RWPE1 (cell line): Measurements from ENCODE around the gene GALNT2.
A peak's percentile ranks its signal among the peaks of the same experiment; 100 is the strongest.

ENCODE experiments used
- CTCF ChIA-PET: fragments of 350-600 bp; sonication (Branson Sonifier 250); formaldehyde crosslinking; extraction: SDS; loops from one replicate; lab custom pipeline; 2021; lab: Yijun Ruan, JAX
- POLR2A ChIA-PET: fragments of 400-600 bp; formaldehyde crosslinking; extraction: SDS; loops from one replicate; lab custom pipeline; 2020; ENCODE audit warnings: antibody characterized with exemption; ENCODE audit not compliant: low non-redundant PET; lab: Yijun Ruan, JAX
- DNase-seq: peaks from one replicate; pipeline ENCODE4 v3.0.0; 2012; ENCODE audit warnings: low spot score
- H3K27ac ChIP-seq: fragments of 450-650 bp; 2 replicates; pipeline ENCODE4 v1.5.1; 2017
- CTCF ChIP-seq: fragments of 450-650 bp; conservative IDR thresholded peaks from 2 replicates; pipeline ENCODE4 v1.5.1; 2017; ENCODE audit warnings: low read depth, mild to moderate bottlenecking

GALNT2 gene

DNA sequence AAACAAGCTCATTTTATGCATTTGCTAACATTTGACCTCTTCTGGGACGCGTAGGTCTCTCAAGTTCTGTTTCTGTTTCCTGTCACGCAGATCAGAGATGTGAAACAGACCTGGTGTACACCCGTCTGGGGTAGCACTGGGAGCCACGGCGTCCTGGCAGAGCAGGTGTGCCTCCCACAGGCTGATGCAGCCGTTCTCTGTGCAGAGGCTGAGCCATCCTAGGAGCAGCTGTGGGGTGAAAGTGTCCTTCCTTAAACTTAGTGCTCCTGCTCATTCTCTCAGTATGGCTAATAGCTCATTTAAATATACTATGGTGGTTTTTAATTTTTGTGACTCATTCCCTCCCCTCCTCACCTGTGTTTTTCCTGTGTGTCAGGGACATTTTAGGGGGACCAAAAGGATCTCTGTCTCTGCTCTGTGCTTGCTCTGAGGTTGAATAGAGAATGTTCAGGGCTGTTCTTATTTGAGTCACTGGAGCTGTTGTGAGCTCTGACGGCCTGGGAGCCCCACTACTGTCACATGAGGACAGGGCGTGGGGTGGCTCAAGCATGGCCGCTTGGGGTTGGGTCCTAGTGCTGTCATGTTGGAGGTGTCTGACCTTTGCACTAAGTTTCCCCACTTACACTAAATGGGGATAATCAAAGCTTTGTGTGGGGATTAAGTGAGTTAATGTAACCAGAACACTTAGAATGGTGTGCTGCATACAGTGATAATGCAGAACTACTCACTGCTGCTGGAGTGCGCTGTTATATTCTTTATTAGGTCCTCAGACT is 43.0 kb downstream of the GALNT2 start:
- no peak for TF ChIP-seq CTCF
- DNase-seq = no peak
- H3K27ac ChIP-seq = peak overlapping the region; percentile 17; the same call in 1 of the 2 replicates
- ChIA-PET CTCF (interaction anchor here (0.6 to 0.9 kb wide), 2 partner anchors 23 to 349 kb away, joined by 3 to 7 read pairs; no protein-coding TSS in a partner anchor), POLR2A (no interaction called here)

GRCh38 chr1:230110971-230111370 is 43.9 kb downstream of the GALNT2 start:
- CTCF ChIA-PET = interaction anchor here (0.6 kb wide), 1 partner anchor 267 kb away, joined by 9 read pairs; no protein-coding TSS in a partner anchor
- no peak for DNase-seq
- no peak overlapping the region for H3K27ac ChIP-seq
- no peak for TF ChIP-seq CTCF
- POLR2A ChIA-PET = no interaction called here

DNA sequence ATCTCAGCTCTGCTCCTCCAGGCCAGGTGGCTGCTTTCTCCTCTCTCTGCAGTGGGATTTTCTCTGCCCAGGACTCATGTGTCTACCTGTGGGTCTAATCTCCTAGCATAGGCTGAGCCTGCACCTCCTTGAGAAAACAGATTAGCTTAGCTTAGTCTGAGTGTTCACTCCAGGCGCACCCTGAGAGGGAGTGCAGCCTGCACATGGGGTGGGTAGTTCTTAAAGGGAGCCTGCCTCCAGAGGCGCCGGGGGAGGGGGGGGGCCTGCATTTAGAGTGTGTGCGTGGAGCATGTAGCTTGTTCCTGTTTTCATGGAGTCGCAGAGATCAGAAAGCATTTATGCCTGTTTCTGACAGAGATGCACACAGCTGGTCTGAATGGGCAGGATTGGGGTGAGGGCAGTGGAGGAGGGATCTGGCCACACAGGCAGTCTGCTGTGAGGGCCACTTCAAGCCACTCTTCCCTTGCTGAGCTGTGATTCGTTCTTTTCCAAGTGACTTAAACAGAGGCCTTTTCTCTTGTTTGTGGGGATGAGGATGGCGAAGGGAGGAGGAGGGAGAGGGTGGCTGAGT is 45.2 kb downstream of the GALNT2 start:
- DNase-seq = no peak
- peak overlapping the region; percentile 66 for H3K27ac ChIP-seq
- CTCF ChIA-PET = interaction anchor here (0.6 to 0.7 kb wide), 2 partner anchors 445 to 447 kb away, joined by 3 to 5 read pairs; no protein-coding TSS in a partner anchor
- no peak for TF ChIP-seq CTCF
- POLR2A ChIA-PET = no interaction called here

- POLR2A ChIA-PET = no interaction called here
- CTCF ChIA-PET = no interaction called here
- no peak for DNase-seq
- TF ChIP-seq CTCF = no peak
- peak overlapping the region; percentile 66 for H3K27ac ChIP-seq
Measured at GRCh38 chr1:230112782-230113181, 45.7 kb downstream of the GALNT2 start.

DNA sequence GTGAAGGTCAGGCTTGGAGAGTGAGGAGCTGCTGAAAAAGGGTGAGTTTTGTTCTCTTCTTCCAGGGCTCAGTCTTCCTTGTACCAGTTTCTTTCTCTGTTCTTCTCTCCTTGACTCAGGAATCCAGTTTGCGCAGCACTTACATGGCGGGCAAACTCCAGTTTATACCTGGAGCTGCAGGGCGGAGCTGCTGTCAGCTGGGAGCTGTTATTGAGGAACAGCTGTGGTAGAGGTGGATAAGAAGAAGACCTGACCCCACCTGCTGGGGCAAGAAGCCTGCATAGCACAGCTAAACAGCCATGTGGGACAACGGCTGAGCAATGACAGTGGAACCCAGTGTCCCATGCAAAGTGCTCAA is 46.2 kb downstream of the GALNT2 start:
- DNase-seq = no peak
- no peak for TF ChIP-seq CTCF
- CTCF ChIA-PET = no interaction called here
- peak overlapping the region; percentile 66 for H3K27ac ChIP-seq
- POLR2A ChIA-PET = no interaction called here

GRCh38 chr1:230113593-230114236 is 46.7 kb downstream of the GALNT2 start:
- TF ChIP-seq CTCF = no peak
- ChIA-PET CTCF (interaction anchor here (0.7 kb wide), 1 partner anchor 158 kb away, joined by 3 read pairs; no protein-coding TSS in a partner anchor), POLR2A (no interaction called here)
- DNase-seq = peak; percentile 88
- H3K27ac ChIP-seq = peak overlapping the region; percentile 66
